Nephron (organoid): ENCODE data around the gene CHRM3.
A peak's percentile ranks its signal among the peaks of the same experiment; 100 is the strongest.

Experiments used
- H3K27ac Mint-ChIP-seq, 3 experiments: 2 replicates each; pipeline ENCODE4 v1.8.0; 2020; ENCODE audit warnings: mixed read lengths in 3 of 3, mild to moderate bottlenecking in 2 of 3, moderate library complexity in 1 of 3
- H3K27me3 Mint-ChIP-seq: 2 replicates; pipeline ENCODE4 v1.8.0; 2021; ENCODE audit warnings: low read depth, mild to moderate bottlenecking, moderate library complexity, mixed read lengths
- H3K36me3 Mint-ChIP-seq: 2 replicates; pipeline ENCODE4 v1.8.0; 2020; ENCODE audit warnings: low read depth, mixed read lengths
- H3K4me1 Mint-ChIP-seq: 2 replicates; pipeline ENCODE4 v1.8.0; 2020; ENCODE audit warnings: mixed read lengths
- H3K4me3 Mint-ChIP-seq, 3 experiments: 2 replicates each; pipeline ENCODE4 v1.8.0; 2020; ENCODE audit warnings: mild to moderate bottlenecking in 3 of 3, mixed read lengths in 3 of 3, moderate library complexity in 2 of 3
- H3K9me3 Mint-ChIP-seq: 2 replicates; pipeline ENCODE4 v1.8.0; 2020; ENCODE audit warnings: mixed read lengths
- TF ChIP-seq, protein P1 (sequence below), 3 experiments: fragments of 200-600 bp; sonication (generic); IDR thresholded peaks; one replicate each; pipeline ENCODE4 v1.5.0; 2021; ENCODE audit warnings: antibody characterized with exemption in 3 of 3; ENCODE audit not compliant: unreplicated experiment in 3 of 3

Gene CHRM3

DNA sequence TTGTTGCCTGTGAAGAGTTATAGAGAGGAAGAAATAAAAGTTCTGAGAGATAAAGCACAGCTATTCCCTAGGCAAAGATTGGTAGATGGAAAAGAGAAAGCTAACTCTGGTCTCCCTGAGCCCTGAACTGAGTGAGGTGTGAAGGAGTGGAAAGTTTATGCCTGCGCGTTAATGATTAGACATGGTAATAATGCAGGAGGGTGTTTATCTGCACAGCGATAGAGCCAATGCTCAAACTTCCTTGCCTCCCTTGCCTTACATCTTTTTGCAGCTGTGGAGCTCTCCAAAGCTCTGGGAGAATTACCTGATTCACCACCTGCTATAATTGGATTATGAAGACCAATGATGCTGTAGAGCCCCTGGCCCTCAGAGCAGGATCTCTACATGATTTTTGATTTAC is 32.8 kb upstream of the CHRM3 start:
- H3K27ac Mint-ChIP-seq = peak overlapping the region; percentile 39 to 61 (median 56)
- no peaks in the 10 kb centered on the region for H3K9me3 Mint-ChIP-seq
- TF ChIP-seq, protein P1, sequence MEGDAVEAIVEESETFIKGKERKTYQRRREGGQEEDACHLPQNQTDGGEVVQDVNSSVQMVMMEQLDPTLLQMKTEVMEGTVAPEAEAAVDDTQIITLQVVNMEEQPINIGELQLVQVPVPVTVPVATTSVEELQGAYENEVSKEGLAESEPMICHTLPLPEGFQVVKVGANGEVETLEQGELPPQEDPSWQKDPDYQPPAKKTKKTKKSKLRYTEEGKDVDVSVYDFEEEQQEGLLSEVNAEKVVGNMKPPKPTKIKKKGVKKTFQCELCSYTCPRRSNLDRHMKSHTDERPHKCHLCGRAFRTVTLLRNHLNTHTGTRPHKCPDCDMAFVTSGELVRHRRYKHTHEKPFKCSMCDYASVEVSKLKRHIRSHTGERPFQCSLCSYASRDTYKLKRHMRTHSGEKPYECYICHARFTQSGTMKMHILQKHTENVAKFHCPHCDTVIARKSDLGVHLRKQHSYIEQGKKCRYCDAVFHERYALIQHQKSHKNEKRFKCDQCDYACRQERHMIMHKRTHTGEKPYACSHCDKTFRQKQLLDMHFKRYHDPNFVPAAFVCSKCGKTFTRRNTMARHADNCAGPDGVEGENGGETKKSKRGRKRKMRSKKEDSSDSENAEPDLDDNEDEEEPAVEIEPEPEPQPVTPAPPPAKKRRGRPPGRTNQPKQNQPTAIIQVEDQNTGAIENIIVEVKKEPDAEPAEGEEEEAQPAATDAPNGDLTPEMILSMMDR (IDR thresholded peaks at IDR 0.05; ENCODE audit: unreplicated experiment in 3 of 3) = no peak

DNA sequence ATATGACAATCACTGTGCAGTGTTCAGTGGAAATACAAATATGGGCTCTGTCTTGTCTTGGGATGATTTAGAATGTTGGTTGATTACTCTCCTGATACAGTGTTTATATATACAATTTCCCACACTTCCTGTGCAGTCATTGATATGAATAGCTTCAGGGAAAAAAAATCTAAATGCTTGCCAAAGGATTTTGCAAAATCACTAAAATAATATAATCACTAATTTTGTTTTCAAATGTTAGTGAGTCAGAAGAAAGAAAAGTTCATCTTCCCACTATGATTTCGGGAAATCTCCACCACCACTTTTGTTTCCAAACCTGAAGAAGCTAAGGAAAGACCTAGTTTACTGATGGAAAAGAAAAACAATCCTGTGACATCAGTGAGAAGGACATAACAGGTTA is 32.1 kb upstream of the CHRM3 start:
- TF ChIP-seq, protein P1 (IDR thresholded peaks at IDR 0.05; ENCODE audit: unreplicated experiment in 3 of 3) = no peak
- Mint-ChIP-seq H3K9me3 (no peaks in the 10 kb centered on the region), H3K36me3 (no peaks in the 10 kb centered on the region)

More for the DNA sequence above, 32.8 kb upstream of the CHRM3 start:
- H3K36me3 Mint-ChIP-seq = no peaks in the 10 kb centered on the region
- H3K4me3 Mint-ChIP-seq = no peak overlapping the region
- H3K4me1 Mint-ChIP-seq = no peaks in the 10 kb centered on the region
- H3K27me3 Mint-ChIP-seq = no peaks in the 10 kb centered on the region

DNA sequence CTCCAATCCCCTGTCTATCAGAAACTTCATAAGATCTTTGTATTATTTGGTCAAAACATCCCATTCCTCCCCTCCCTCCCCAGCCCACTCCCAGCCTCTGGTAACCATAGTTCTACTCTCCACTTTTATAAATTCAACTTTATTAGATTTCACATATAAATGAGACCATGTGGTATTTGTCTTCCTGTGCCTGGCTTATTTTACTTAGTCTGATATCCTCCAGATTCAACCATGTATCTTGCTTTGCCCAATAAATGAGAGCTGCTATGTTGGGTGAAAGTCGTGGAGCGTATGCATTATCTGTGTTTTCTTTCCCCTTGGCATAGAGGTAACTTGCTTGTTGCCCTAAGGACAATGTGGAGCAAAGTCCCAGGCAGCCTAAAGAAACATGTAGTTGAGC is 28.5 kb upstream of the CHRM3 start:
- no peaks in the 10 kb centered on the region for H3K9me3 Mint-ChIP-seq
- H3K36me3 Mint-ChIP-seq = no peaks in the 10 kb centered on the region
- no peaks in the 10 kb centered on the region for H3K27me3 Mint-ChIP-seq
- peaks cover 5% of the 10 kb centered on the region for H3K4me1 Mint-ChIP-seq
- TF ChIP-seq, protein P1 (IDR thresholded peaks at IDR 0.05; ENCODE audit: unreplicated experiment in 3 of 3) = no peak
- H3K27ac Mint-ChIP-seq = no peak overlapping the region
- no peak overlapping the region for H3K4me3 Mint-ChIP-seq

More for the DNA sequence above, 32.1 kb upstream of the CHRM3 start:
- no peak overlapping the region for H3K4me3 Mint-ChIP-seq
- no peaks in the 10 kb centered on the region for H3K4me1 Mint-ChIP-seq
- H3K27me3 Mint-ChIP-seq = no peaks in the 10 kb centered on the region
- no peak overlapping the region for H3K27ac Mint-ChIP-seq

DNA sequence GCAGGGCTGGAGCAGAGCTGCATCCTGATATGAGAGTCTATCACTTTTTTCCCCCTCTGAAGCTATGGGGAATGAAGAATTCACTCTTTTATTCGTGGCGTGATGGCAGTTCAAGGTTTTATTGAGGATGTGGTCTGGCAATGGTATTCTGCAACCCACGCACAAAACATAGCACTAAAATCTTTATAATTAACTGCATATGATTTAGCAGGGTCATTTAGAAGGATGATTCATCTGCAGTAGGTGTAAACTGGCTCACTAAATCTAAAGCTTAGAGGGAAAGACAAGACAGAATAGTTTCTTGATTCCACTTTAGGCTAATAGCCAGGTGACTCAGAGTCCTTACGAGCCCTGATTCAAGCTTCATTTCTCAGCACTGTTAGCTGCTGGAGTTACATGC is 25.0 kb upstream of the CHRM3 start:
- peaks cover 4% of the 10 kb centered on the region for H3K27me3 Mint-ChIP-seq
- TF ChIP-seq, protein P1 (IDR thresholded peaks at IDR 0.05; ENCODE audit: unreplicated experiment in 3 of 3) = no peak
- no peaks in the 10 kb centered on the region for H3K36me3 Mint-ChIP-seq
- H3K4me1 Mint-ChIP-seq = peaks cover 5% of the 10 kb centered on the region
- H3K4me3 Mint-ChIP-seq = no peak overlapping the region
- no peaks in the 10 kb centered on the region for H3K9me3 Mint-ChIP-seq
- H3K27ac Mint-ChIP-seq = peak overlapping the region in 1 of 3 experiments; percentile 6

DNA sequence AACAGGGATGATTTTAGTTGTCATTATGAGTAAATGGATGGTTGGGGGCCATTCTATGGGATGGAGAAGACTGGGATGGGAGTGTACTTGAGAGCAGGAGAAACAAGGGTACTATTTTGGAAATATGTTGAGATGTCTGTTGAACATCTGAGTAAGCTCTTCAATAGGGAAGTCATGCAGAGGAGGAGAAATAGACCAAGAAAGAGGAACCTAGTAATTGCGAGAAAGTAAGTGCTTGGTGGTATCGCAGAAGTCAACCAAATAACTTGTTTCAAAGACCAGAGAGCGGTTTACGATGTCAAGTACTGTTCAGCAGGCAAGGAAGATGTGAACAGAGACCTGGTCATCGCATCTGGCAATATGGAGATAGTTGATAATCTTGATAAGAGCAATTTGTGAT is 22.4 kb upstream of the CHRM3 start:
- H3K27ac Mint-ChIP-seq = no peak overlapping the region
- no peaks in the 10 kb centered on the region for H3K9me3 Mint-ChIP-seq
- H3K4me3 Mint-ChIP-seq = no peak overlapping the region
- H3K36me3 Mint-ChIP-seq = no peaks in the 10 kb centered on the region
- peaks cover 8% of the 10 kb centered on the region for H3K27me3 Mint-ChIP-seq
- peaks cover 5% of the 10 kb centered on the region for H3K4me1 Mint-ChIP-seq
- TF ChIP-seq, protein P1 (IDR thresholded peaks at IDR 0.05; ENCODE audit: unreplicated experiment in 3 of 3) = no peak

DNA sequence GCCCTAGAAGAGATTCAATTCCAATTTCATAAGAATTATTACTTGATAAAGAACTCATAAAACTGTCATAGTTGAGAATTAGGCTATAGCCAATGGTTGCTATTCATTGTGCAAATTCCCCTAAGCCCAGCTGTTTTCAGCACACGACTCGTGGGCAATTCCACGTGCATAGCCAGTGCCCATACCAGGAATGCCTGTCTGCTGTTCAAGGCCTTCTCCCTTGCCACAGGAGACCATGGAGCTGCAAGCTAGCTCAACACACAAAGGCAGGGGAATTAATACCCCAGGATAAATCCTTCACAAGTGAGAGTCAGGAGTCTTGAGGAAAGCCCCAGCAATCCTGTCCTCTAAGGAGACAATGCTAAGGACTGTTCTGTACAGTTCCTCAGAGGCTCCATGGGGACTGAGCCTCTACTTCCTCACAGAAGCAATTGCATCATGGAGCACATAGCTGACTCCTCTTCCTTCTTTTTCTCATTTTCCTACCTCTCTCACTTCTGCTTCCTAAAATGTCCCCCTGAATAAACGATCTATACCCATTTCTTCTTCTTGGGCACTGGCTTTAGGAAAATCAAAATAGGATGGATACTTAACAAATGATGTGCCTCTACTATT is 19.1 kb upstream of the CHRM3 start:
- Mint-ChIP-seq H3K9me3 (no peaks in the 10 kb centered on the region), H3K27ac (no peak overlapping the region), H3K36me3 (no peaks in the 10 kb centered on the region), H3K4me1 (no peaks in the 10 kb centered on the region), H3K27me3 (peaks cover 15% of the 10 kb centered on the region), H3K4me3 (no peak overlapping the region)
- TF ChIP-seq, protein P1 (IDR thresholded peaks at IDR 0.05; ENCODE audit: unreplicated experiment in 3 of 3) = no peak
